ENCODE data around the gene ATP6V1A.

Gene ATP6V1A

DNA sequence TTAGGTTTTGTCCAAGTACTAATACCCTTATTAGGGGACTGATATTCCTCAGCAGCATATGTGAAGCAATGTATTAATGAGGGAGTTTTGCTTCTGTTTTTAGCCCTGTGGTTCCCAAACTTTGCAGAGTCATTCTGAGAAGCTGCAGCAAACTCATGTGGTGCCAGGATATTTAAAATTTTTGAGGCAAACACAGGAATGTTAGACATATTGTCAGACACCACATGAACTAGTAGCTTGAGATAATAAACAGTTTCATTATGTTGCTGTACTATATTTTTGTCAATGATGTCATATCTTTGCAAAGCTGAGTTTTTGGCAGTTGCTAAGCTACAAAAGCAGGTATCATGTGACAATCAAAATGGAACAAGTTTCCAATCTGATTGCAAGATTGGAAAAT is 36.6 kb downstream of the ATP6V1A start:
- H3K4me1 ChIP-seq (ENCODE audit: insufficient read depth, poor library complexity, severe bottlenecking), result peaks cover 6% of the 10 kb centered on the region
- H3K4me3 ChIP-seq (ENCODE audit: severe bottlenecking), result no peak overlapping the region
- no peak; the same call in 2 of the 3 replicates for ATAC-seq (ENCODE audit: low read depth)
- DNase-seq (ENCODE audit: low spot score), result no peak
- H3K9me3 ChIP-seq (ENCODE audit: severe bottlenecking), result no peaks in the 10 kb centered on the region
- H3K27me3 ChIP-seq (ENCODE audit: insufficient read depth, poor library complexity, severe bottlenecking), result no peaks in the 10 kb centered on the region
- TF ChIP-seq, protein P1, sequence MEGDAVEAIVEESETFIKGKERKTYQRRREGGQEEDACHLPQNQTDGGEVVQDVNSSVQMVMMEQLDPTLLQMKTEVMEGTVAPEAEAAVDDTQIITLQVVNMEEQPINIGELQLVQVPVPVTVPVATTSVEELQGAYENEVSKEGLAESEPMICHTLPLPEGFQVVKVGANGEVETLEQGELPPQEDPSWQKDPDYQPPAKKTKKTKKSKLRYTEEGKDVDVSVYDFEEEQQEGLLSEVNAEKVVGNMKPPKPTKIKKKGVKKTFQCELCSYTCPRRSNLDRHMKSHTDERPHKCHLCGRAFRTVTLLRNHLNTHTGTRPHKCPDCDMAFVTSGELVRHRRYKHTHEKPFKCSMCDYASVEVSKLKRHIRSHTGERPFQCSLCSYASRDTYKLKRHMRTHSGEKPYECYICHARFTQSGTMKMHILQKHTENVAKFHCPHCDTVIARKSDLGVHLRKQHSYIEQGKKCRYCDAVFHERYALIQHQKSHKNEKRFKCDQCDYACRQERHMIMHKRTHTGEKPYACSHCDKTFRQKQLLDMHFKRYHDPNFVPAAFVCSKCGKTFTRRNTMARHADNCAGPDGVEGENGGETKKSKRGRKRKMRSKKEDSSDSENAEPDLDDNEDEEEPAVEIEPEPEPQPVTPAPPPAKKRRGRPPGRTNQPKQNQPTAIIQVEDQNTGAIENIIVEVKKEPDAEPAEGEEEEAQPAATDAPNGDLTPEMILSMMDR (IDR thresholded peaks at IDR 0.05; ENCODE audit: poor library complexity, severe bottlenecking), result no peak
- H3K36me3 ChIP-seq (ENCODE audit: low read depth), result peaks cover 50% of the 10 kb centered on the region
- H3K27ac ChIP-seq (ENCODE audit: poor library complexity, severe bottlenecking), result no peak overlapping the region

DNA sequence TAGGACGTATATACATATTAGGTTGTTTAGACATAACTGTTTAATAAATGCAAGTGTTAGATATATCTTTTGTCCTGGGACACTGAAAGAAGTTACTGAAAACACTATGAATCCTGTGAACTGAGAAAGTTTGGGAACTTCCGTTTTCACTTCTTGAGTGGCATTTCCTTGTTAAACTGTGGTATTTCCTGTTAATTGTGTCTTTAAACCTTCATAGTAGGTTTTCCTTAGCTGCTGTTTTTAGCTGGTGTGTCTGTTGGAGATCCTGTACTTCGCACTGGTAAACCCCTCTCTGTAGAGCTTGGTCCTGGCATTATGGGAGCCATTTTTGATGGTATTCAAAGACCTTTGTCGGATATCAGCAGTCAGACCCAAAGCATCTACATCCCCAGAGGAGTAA is 37.1 kb downstream of the ATP6V1A start:
- H3K9me3 ChIP-seq (ENCODE audit: severe bottlenecking), result no peaks in the 10 kb centered on the region
- no peak overlapping the region for H3K27ac ChIP-seq (ENCODE audit: poor library complexity, severe bottlenecking)
- ATAC-seq (ENCODE audit: low read depth) (no peak), DNase-seq (ENCODE audit: low spot score) (no peak)
- TF ChIP-seq, protein P1 (IDR thresholded peaks at IDR 0.05; ENCODE audit: poor library complexity, severe bottlenecking), result no peak
- peaks cover 6% of the 10 kb centered on the region for H3K4me1 ChIP-seq (ENCODE audit: insufficient read depth, poor library complexity, severe bottlenecking)
- no peak overlapping the region for H3K4me3 ChIP-seq (ENCODE audit: severe bottlenecking)
- no peaks in the 10 kb centered on the region for H3K27me3 ChIP-seq (ENCODE audit: insufficient read depth, poor library complexity, severe bottlenecking)
- peaks cover 50% of the 10 kb centered on the region for H3K36me3 ChIP-seq (ENCODE audit: low read depth)

DNA sequence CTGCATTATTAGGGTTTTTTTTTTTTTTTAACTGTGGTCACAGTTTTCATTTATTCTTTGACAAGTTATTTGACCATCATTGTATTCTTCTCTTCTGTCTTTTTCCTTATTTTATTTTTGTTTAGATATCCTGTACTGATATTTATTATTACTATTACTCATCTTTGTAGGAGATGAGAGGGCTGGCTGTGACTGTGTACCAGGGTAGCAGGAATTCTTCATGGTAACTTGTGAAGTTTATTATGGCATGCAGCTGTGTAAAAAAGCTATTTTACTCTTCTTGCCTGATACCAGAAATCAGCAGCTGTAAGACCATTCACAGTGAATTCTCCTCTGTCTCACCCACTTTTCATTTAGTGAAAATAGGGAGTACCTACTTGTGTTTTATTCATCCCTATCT is 44.5 kb downstream of the ATP6V1A start:
- Histone ChIP-seq H3K4me3 (ENCODE audit: severe bottlenecking) (no peak overlapping the region), H3K27ac (ENCODE audit: poor library complexity, severe bottlenecking) (no peak overlapping the region), H3K36me3 (ENCODE audit: low read depth) (peaks cover 62% of the 10 kb centered on the region), H3K4me1 (ENCODE audit: insufficient read depth, poor library complexity, severe bottlenecking) (no peaks in the 10 kb centered on the region), H3K27me3 (ENCODE audit: insufficient read depth, poor library complexity, severe bottlenecking) (no peaks in the 10 kb centered on the region), H3K9me3 (ENCODE audit: severe bottlenecking) (no peaks in the 10 kb centered on the region)
- TF ChIP-seq, protein P1 (IDR thresholded peaks at IDR 0.05; ENCODE audit: poor library complexity, severe bottlenecking), result no peak
- ATAC-seq (ENCODE audit: low read depth) (no peak), DNase-seq (ENCODE audit: low spot score) (no peak)

DNA sequence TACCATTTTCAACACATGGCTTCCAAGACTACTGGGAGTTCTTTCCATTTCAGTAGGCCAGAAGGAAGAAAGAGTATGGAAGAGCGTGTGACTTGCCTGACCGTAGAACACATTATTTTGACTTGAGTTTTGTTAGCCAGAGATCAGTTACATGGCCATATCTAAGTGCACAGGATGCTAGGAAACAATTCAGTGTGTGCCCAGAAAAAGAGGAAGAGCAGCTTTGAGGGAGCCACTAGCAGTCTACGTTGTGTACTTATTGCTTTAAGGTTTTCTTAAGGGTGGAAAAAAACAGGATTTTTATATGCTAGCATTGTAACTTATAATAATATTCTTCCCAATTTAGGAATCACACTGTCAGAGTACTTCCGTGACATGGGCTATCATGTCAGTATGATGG is 47.7 kb downstream of the ATP6V1A start:
- DNase-seq (ENCODE audit: low spot score) (no peak), ATAC-seq (ENCODE audit: low read depth) (no peak)
- H3K27ac ChIP-seq (ENCODE audit: poor library complexity, severe bottlenecking), result no peak overlapping the region
- H3K27me3 ChIP-seq (ENCODE audit: insufficient read depth, poor library complexity, severe bottlenecking), result no peaks in the 10 kb centered on the region
- H3K36me3 ChIP-seq (ENCODE audit: low read depth), result peaks cover 65% of the 10 kb centered on the region
- TF ChIP-seq, protein P1 (IDR thresholded peaks at IDR 0.05; ENCODE audit: poor library complexity, severe bottlenecking), result no peak
- H3K4me3 ChIP-seq (ENCODE audit: severe bottlenecking), result no peak overlapping the region
- no peaks in the 10 kb centered on the region for H3K4me1 ChIP-seq (ENCODE audit: insufficient read depth, poor library complexity, severe bottlenecking)
- H3K9me3 ChIP-seq (ENCODE audit: severe bottlenecking), result no peaks in the 10 kb centered on the region

DNA sequence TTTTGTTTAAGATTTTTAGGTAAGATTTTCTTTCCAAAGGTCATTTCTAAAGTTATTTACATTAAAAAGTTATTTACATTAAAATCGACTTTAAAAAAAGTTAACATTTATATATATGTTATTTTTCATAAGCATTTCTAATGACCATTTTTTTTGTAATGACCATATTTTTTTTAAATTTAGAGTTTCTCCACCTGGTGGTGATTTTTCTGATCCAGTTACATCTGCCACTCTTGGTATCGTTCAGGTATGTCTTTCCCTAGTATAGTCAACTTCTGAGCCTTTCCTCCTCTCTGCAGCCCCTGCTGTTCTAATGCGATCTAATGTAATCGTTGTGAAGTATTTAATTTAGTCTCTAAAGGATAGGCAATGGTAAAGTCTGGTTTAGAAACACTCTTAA is 48.9 kb downstream of the ATP6V1A start:
- TF ChIP-seq, protein P1 (IDR thresholded peaks at IDR 0.05; ENCODE audit: poor library complexity, severe bottlenecking), result no peak

More for the DNA sequence above, 48.9 kb downstream of the ATP6V1A start:
- H3K4me1 ChIP-seq (ENCODE audit: insufficient read depth, poor library complexity, severe bottlenecking), result no peaks in the 10 kb centered on the region
- peaks cover 70% of the 10 kb centered on the region for H3K36me3 ChIP-seq (ENCODE audit: low read depth)
- ATAC-seq (ENCODE audit: low read depth), result no peak
- DNase-seq (ENCODE audit: low spot score), result no peak
- H3K27me3 ChIP-seq (ENCODE audit: insufficient read depth, poor library complexity, severe bottlenecking), result no peaks in the 10 kb centered on the region
- H3K27ac ChIP-seq (ENCODE audit: poor library complexity, severe bottlenecking), result no peak overlapping the region
- no peaks in the 10 kb centered on the region for H3K9me3 ChIP-seq (ENCODE audit: severe bottlenecking)
- H3K4me3 ChIP-seq (ENCODE audit: severe bottlenecking), result no peak overlapping the region
